ENCODE results near the gene PTGR3.

Gene PTGR3

GRCh38 chr18:75167759-75168618 is 41.0 kb downstream of the PTGR3 start:
- no peak for DNase-seq

- DNase-seq, result no peak
These were observed 41.8 kb downstream of the PTGR3 start for GRCh38 chr18:75167137-75167536.

GRCh38 chr18:75165926-75166325 is 43.0 kb downstream of the PTGR3 start:
- DNase-seq, result no peak

GRCh38 chr18:75164479-75164878 is 44.5 kb downstream of the PTGR3 start:
- no peak for DNase-seq

GRCh38 chr18:75163736-75164135 is 45.2 kb downstream of the PTGR3 start:
- no peak for DNase-seq

- no peak for DNase-seq
These were observed 46.0 kb downstream of the PTGR3 start for GRCh38 chr18:75162978-75163377.

GRCh38 chr18:75162467-75162866 is 46.5 kb downstream of the PTGR3 start:
- DNase-seq, result no peak

GRCh38 chr18:75161256-75162028 is 47.5 kb downstream of the PTGR3 start:
- DNase-seq, result no peak

GRCh38 chr18:75160364-75160763 is 48.6 kb downstream of the PTGR3 start:
- DNase-seq, result no peak

GRCh38 chr18:75159646-75160356 is 49.1 kb downstream of the PTGR3 start:
- no peak for DNase-seq

GRCh38 chr18:75159238-75159518 is 49.8 kb downstream of the PTGR3 start:
- DNase-seq, result no peak

Data from NCI-H524 treated with DMSO at 0.1 percent for 48 hours (cell line).